Colonic mucosa (tissue), 4 donors: ENCODE data around the gene TRDN. TPM values are rescaled to one million over a fixed set of nuclear protein-coding genes. Genes with fewer than 3 reads are reported as not detected.

ENCODE experiments used
- DNase-seq: peaks from one replicate; pipeline ENCODE4 v3.0.0-alpha.2; 2020
- H3K27ac ChIP-seq: fragments of 200-600 bp; one replicate; pipeline ENCODE4 v1.8.0; 2021
- H3K27me3 ChIP-seq: fragments of 200-600 bp; one replicate; pipeline ENCODE4 v1.8.0; 2021
- H3K36me3 ChIP-seq: fragments of 200-600 bp; one replicate; pipeline ENCODE4 v1.8.0; 2021
- H3K4me1 ChIP-seq: fragments of 200-600 bp; one replicate; pipeline ENCODE4 v1.8.0; 2021; ENCODE audit warnings: mild to moderate bottlenecking
- H3K4me3 ChIP-seq: fragments of 200-600 bp; one replicate; pipeline ENCODE4 v1.8.0; 2021
- H3K9ac ChIP-seq, 2 donors: one replicate each; pipeline ENCODE4 v1.7.0; 2013; ENCODE audit warnings: control low read depth in 2 of 2, low read depth in 2 of 2, low read length in 2 of 2
- H3K9me3 ChIP-seq: fragments of 200-600 bp; one replicate; pipeline ENCODE4 v1.8.0; 2021
- CTCF ChIP-seq: fragments of 200-600 bp; IDR thresholded peaks from one replicate; pipeline ENCODE4 v1.8.0; 2022; ENCODE audit warnings: antibody characterized with exemption, mild to moderate bottlenecking
- intact Hi-C: fragments of 100-400 bp; cut with DNase I; formaldehyde crosslinking; loops from one replicate; pipeline ENCODE4 v1.14.1; 2022
- total RNA-seq, 2 donors: library from RNA; stranded (reverse); fragmentation: NEBNext Ultra II Directional in 1 of 2; extraction: Animal tissue kit (Norgen Biotek cat#: 25700) in 1 of 2; gene quantifications; one replicate each; pipeline ENCODE4 v1.2.1, GENCODE V29; 2021
- donor health status: healthy.
- donor health status: DM: no; HTN: no; CAD: no.
- donor health status: DM: no; HTN: no; CAD: no.

TRDN gene
- total RNA-seq, 2 donors from 2014 or later: not detected

DNA sequence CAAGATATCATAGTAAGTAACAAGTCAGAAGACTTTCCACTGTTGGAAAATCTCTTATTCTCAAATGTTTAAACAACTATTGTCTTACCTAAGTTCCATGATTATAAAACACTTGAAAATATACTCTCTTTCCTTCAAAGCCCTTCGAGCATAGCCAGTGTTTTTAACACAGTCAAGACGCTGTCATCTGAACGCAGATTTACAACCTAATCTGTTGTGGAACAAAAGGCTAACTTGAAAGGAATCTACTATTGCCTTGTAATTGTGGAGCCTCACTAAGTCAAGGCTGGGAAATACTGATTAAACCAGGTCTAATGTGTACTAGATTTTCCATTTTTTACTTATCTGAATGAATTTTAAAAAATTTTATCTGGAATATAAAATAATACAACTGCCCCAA lies 205.8 kb downstream of the TRDN start:
- H3K9ac ChIP-seq: no peak overlapping the region
- no peaks in the 10 kb centered on the region for H3K4me1 ChIP-seq
- intact Hi-C loops: no loop called here
- no peaks in the 10 kb centered on the region for H3K36me3 ChIP-seq
- DNase-seq: no peak
- TF ChIP-seq CTCF: no peak
- no peak overlapping the region for H3K27ac ChIP-seq
- H3K27me3 ChIP-seq: no peaks in the 10 kb centered on the region
- no peaks in the 10 kb centered on the region for H3K9me3 ChIP-seq
- H3K4me3 ChIP-seq: no peak overlapping the region

DNA sequence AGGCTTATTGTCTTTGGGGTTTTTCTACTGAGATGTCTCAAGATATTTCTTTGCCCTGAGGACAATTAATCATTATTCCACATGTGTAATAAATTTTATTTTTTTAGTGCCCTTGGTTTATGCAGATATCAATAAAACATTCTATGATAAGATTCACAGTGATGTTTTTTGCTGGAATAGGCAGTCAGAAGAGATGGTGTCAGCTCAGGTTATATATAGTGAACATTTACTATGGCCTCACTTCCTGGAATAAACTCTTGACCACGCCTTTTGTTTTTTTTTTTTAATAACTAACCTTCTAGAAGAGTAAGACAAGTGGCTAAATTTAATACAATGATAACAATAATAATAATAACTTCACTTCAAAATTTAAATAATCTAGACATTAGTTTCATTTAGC lies 209.7 kb downstream of the TRDN start:
- Histone ChIP-seq H3K4me1 (no peaks in the 10 kb centered on the region), H3K9ac (no peak overlapping the region), H3K27me3 (no peaks in the 10 kb centered on the region), H3K9me3 (no peaks in the 10 kb centered on the region), H3K36me3 (no peaks in the 10 kb centered on the region), H3K4me3 (no peak overlapping the region), H3K27ac (no peak overlapping the region)
- no peak for TF ChIP-seq CTCF
- DNase-seq: no peak
- intact Hi-C loops: no loop called here

DNA sequence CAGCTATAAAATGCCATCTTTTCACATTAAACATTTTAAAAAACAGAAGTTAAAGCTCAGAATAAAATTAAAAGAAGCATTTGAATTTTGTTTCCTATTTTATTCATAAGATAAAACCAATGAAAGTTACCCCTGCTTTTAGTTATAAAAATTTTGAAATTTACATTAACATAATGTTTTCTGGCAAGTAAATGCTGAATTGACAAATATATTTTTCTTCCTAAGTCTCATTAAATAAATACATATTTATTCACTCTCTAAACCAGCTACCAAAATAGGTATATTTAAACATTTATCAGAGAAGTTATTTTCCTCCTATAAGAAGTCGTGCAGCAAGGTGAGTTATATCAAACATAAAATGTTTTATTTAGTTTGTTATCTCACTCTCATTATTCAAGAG lies 213.6 kb downstream of the TRDN start:
- no peaks in the 10 kb centered on the region for H3K27me3 ChIP-seq
- no peaks in the 10 kb centered on the region for H3K9me3 ChIP-seq
- no peaks in the 10 kb centered on the region for H3K4me1 ChIP-seq
- H3K27ac ChIP-seq: no peak overlapping the region
- H3K4me3 ChIP-seq: no peak overlapping the region
- TF ChIP-seq CTCF: no peak
- no peaks in the 10 kb centered on the region for H3K36me3 ChIP-seq
- intact Hi-C loops: no loop called here
- no peak overlapping the region for H3K9ac ChIP-seq
- DNase-seq: no peak

GRCh38 chr6:123420512-123420911 lies 216.2 kb downstream of the TRDN start:
- H3K9ac ChIP-seq: no peak overlapping the region
- no peak for DNase-seq
- H3K27me3 ChIP-seq: no peaks in the 10 kb centered on the region
- no peak for TF ChIP-seq CTCF
- no peaks in the 10 kb centered on the region for H3K4me1 ChIP-seq
- intact Hi-C loops: no loop called here
- no peaks in the 10 kb centered on the region for H3K36me3 ChIP-seq
- no peak overlapping the region for H3K4me3 ChIP-seq
- H3K9me3 ChIP-seq: no peaks in the 10 kb centered on the region
- H3K27ac ChIP-seq: no peak overlapping the region

DNA sequence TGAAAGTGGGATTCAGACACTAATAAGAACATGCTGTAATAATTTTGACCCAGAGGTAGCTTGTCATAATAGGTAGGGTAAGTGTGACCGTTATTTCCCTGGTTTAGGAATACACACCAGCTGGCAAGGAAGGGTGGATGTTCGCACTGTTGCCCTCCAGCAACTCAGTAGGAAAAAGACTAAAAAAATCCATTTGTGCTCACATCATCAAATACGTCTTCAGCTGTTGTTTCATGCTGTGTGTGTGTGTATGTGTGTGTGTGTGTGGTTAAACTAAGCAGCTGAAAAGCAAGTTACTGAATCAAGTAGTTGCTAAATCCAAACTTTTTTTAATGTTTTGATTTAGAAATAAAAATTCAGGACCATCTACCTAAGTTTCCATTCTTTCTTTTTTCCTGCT lies 218.7 kb downstream of the TRDN start:
- TF ChIP-seq CTCF: no peak
- no peak overlapping the region for H3K9ac ChIP-seq
- intact Hi-C loops: loop anchor here (5.0 kb wide), 1 partner anchor 294 kb away; no protein-coding TSS in a partner anchor
- DNase-seq: no peak
- no peaks in the 10 kb centered on the region for H3K36me3 ChIP-seq
- H3K9me3 ChIP-seq: no peaks in the 10 kb centered on the region
- no peak overlapping the region for H3K4me3 ChIP-seq
- no peaks in the 10 kb centered on the region for H3K27me3 ChIP-seq
- H3K4me1 ChIP-seq: no peaks in the 10 kb centered on the region
- no peak overlapping the region for H3K27ac ChIP-seq

DNA sequence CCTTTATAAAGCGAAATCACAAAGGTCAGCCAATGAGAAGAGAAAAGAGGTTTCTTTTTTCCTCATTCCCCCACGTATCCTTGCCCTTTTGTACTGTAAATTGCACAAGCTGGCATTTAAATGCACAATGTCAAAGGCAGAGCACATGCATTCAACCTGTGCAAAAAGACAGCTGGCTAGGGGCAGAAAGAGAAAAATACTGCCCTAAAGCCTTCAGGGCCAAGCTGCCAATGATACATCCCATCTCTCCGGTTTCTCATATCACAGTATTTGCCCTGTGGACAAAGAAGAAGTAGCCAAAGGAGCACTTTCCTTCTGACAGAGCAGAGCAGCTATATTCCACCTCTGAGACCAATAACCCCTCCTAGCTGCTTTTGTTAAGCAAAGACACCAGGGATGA lies 219.2 kb downstream of the TRDN start:
- no peak for TF ChIP-seq CTCF
- intact Hi-C loops: loop anchor here (5.0 kb wide), 1 partner anchor 295 kb away; no protein-coding TSS in a partner anchor
- no peak for DNase-seq
- no peak overlapping the region for H3K4me3 ChIP-seq
- H3K9me3 ChIP-seq: no peaks in the 10 kb centered on the region
- H3K27me3 ChIP-seq: no peaks in the 10 kb centered on the region
- H3K27ac ChIP-seq: no peak overlapping the region
- no peak overlapping the region for H3K9ac ChIP-seq
- H3K4me1 ChIP-seq: no peaks in the 10 kb centered on the region
- H3K36me3 ChIP-seq: no peaks in the 10 kb centered on the region
